Erythroblast (primary cell): ENCODE data around the gene PCNT.
"Not testable (repeated sequence)": the region's sequence is repeated elsewhere in the genome, so short reads cannot be mapped to it uniquely, and the experiment has no call there.

Experiments
- GATA1 ChIP-seq: IDR thresholded peaks from 2 replicates; pipeline ENCODE4 v1.6.1; 2011; ENCODE audit warnings: low read depth, mild to moderate bottlenecking, control low read depth, low read length, moderate library complexity
- POLR2A ChIP-seq: IDR thresholded peaks from 2 replicates; pipeline ENCODE4 v1.6.1; 2011; ENCODE audit warnings: mild to moderate bottlenecking, low read length

GRCh38 chr21:46403234-46403811 is 79.4 kb downstream of the PCNT start:
- TF ChIP-seq POLR2A, GATA1: not testable (repeated sequence)
